K562 (cell line): ENCODE results near the gene ZNF319. TPM values are rescaled to one million over a fixed set of nuclear protein-coding genes. Genes with fewer than 3 reads are reported as not detected.

ENCODE experiments used
- BRD9 ChIP-seq: fragments of 450-650 bp; IDR thresholded peaks from 2 replicates; pipeline ENCODE4 v1.6.1; 2018; ENCODE audit warnings: low read depth; ENCODE audit not compliant: partially characterized antibody
- CBX8 ChIP-seq: fragments of 200-600 bp; sonication (generic); IDR thresholded peaks from 2 replicates; pipeline ENCODE4 v1.6.1; 2012; ENCODE audit warnings: borderline replicate concordance, mixed run types, low read depth, mild to moderate bottlenecking, moderate library complexity, mixed read lengths, low read length, control low read depth, inconsistent platforms; ENCODE audit not compliant: poor library complexity, severe bottlenecking; ENCODE audit errors: extremely low read depth
- ESRRA ChIP-seq: fragments of 450-650 bp; IDR thresholded peaks from 2 replicates; pipeline ENCODE4 v1.6.1; 2014; ENCODE audit warnings: low read depth, mild to moderate bottlenecking, moderate library complexity, borderline replicate concordance
- ETS2 ChIP-seq: IDR thresholded peaks from 2 replicates; pipeline ENCODE4 v1.6.1; 2016; ENCODE audit warnings: borderline replicate concordance, missing genetic modification characterization, mild to moderate bottlenecking, moderate library complexity, missing compliant biosample characterization; ENCODE audit not compliant: poor library complexity, severe bottlenecking
- NEUROD1 ChIP-seq: fragments of 150-350 bp; IDR thresholded peaks from 2 replicates; pipeline ENCODE4 v1.6.1; 2014; ENCODE audit warnings: borderline replicate concordance, low read length, low read depth; ENCODE audit not compliant: partially characterized antibody
- RAD21 ChIP-seq, 2 experiments: fragments of 250-450 bp in 1 of 2; fragments of 450-650 bp in 1 of 2; sonication (Bioruptor Pico) in 1 of 2; formaldehyde crosslinking in 1 of 2; IDR thresholded peaks in 1 of 2; conservative IDR thresholded peaks in 1 of 2; 2 replicates each; pipeline versions ENCODE4 v1.4.0 to v1.8.0; 2020 to 2022; ENCODE audit warnings: mild to moderate bottlenecking in 2 of 2, moderate library complexity in 1 of 2
- SIRT6 ChIP-seq: IDR thresholded peaks from one replicate; pipeline ENCODE4 v1.6.1; 2012; ENCODE audit warnings: low read depth, mild to moderate bottlenecking, control low read depth, inconsistent platforms, low read length, moderate library complexity
- SRSF7 ChIP-seq: fragments of 200-400 bp; formaldehyde crosslinking; optimal IDR thresholded peaks from 2 replicates; pipeline ENCODE3; 2017; ENCODE audit warnings: mild to moderate bottlenecking, low read depth, low read length
- STAT6 ChIP-seq: sonication (generic); formaldehyde crosslinking; IDR thresholded peaks from 2 replicates; pipeline ENCODE4 v1.8.1; 2023; ENCODE audit warnings: mild to moderate bottlenecking, missing genetic modification reagents
- TCF7 ChIP-seq: sonication (generic); IDR thresholded peaks from 2 replicates; pipeline ENCODE4 v1.6.1; 2016; ENCODE audit warnings: antibody characterized with exemption, borderline replicate concordance
- TFAP4 ChIP-seq: sonication (generic); formaldehyde crosslinking; IDR thresholded peaks from 2 replicates; pipeline ENCODE4 v1.8.0; 2022; ENCODE audit warnings: missing genetic modification reagents, mild to moderate bottlenecking, moderate library complexity, borderline replicate concordance
- UBTF ChIP-seq, 2 experiments: IDR thresholded peaks; 2 replicates each; pipeline ENCODE4 v1.6.1; 2012; ENCODE audit warnings: improper control_type of control experiment in 2 of 2, low read depth in 2 of 2, low read length in 2 of 2, borderline replicate concordance in 1 of 2
- ZNF592 ChIP-seq: fragments of 450-650 bp; IDR thresholded peaks from 2 replicates; pipeline ENCODE4 v1.6.1; 2017; ENCODE audit warnings: antibody characterized with exemption, mild to moderate bottlenecking
- ZNF707 ChIP-seq: fragments of 250-450 bp; sonication (Bioruptor Pico); conservative IDR thresholded peaks from 2 replicates; pipeline ENCODE4 v1.8.0; 2022; ENCODE audit warnings: inconsistent platforms, mild to moderate bottlenecking, moderate library complexity
- ZZZ3 ChIP-seq: fragments of 450-650 bp; IDR thresholded peaks from 2 replicates; pipeline ENCODE4 v1.6.1; 2016; ENCODE audit warnings: antibody characterized with exemption, mild to moderate bottlenecking, moderate library complexity
- polyA plus RNA-seq, 8 experiments: library from polyadenylated mRNA; depleted of rRNA in 4 of 8; stranded (reverse) in 5 of 8; unstranded in 3 of 8; fragments of >200 nt; fragmentation: Nextera tagmentation in 2 of 8; fragmentation: Illumina TruSeq in 1 of 8; extraction: Ambion mirVana in 2 of 8; extraction: Trizol in 1 of 8; gene quantifications; 2 replicates each; pipeline versions ENCODE4 v1.2.1 to v1.2.3, GENCODE V29; 2011 to 2014; ENCODE audit warnings: inconsistent platforms in 1 of 8, missing spikeins in 1 of 8
- total RNA-seq, 7 experiments: library from RNA; depleted of rRNA in 6 of 7; stranded (reverse); fragments of >200 nt in 6 of 7; fragmentation: Illumina TruSeq in 2 of 7; extraction: Trizol in 2 of 7; gene quantifications; 2 replicates each; pipeline versions ENCODE4 v1.2.1 to v1.2.3, GENCODE V29; 2011 to 2021; ENCODE audit warnings: low replicate concordance in 1 of 7

The ZNF319 gene
- total and polyA plus RNA-seq, 9 of the 15 experiments (the other 6 are each of a cell fraction or from before 2014, with no cell fraction given): 0.20 to 5.7 (median 1.4) TPM

- TF ChIP-seq STAT6 (CRISPR knock-in tag) (no peak), CBX8 (no peak), BRD9 (no peak), RAD21 (CRISPR knock-in tag; conservative IDR thresholded peaks at IDR 0.05 in 1 of 2, IDR thresholded peaks at IDR 0.05 in 1 of 2) (no peak), SIRT6 (no peak), SRSF7 (no peak), ETS2 (tag) (no peak), UBTF (IDR thresholded peaks at IDR 0.05; ENCODE audit: borderline replicate concordance in 1 of 2, low read depth in 2 of 2, low read length in 2 of 2) (peak in 1 of 2 experiments; percentile 49; a peak in 2 of 4 replicates), ZNF707 (CRISPR knock-in tag) (no peak), NEUROD1 (no peak), ZNF592 (no peak), ESRRA (peak; percentile 61; the same call in 1 of the 2 replicates), ZZZ3 (no peak), TCF7 (no peak), TFAP4 (CRISPR knock-in tag) (peak; percentile 4; the same call in 1 of the 2 replicates)
Measured at GRCh38 chr16:58025351-58026138, 25.1 kb upstream of the ZNF319 start, which contains the start of gene MMP15 (continued).
